K562 (cell line): ENCODE results near the gene PKD1. TPM values are rescaled to one million over a fixed set of nuclear protein-coding genes. Genes with fewer than 3 reads are reported as not detected.

Source experiments
- ARID2 ChIP-seq: fragments of 450-650 bp; IDR thresholded peaks from 2 replicates; pipeline ENCODE4 v1.6.1; 2017; ENCODE audit warnings: antibody characterized with exemption, mild to moderate bottlenecking
- BACH1 ChIP-seq: fragments of 200-800 bp; sonication (Bioruptor generic); IDR thresholded peaks from 2 replicates; pipeline ENCODE4 v1.6.1; 2016; ENCODE audit warnings: missing genetic modification characterization, missing compliant biosample characterization
- BRD9 ChIP-seq: fragments of 450-650 bp; IDR thresholded peaks from 2 replicates; pipeline ENCODE4 v1.6.1; 2018; ENCODE audit warnings: low read depth; ENCODE audit not compliant: partially characterized antibody
- CREBBP ChIP-seq: IDR thresholded peaks from one replicate; pipeline ENCODE4 v1.6.1; 2012; ENCODE audit warnings: low read depth, mild to moderate bottlenecking, control low read depth, inconsistent platforms, low read length
- FOXJ2 ChIP-seq: fragments of 200-800 bp; sonication (Bioruptor generic); IDR thresholded peaks from 2 replicates; pipeline ENCODE4 v1.6.1; 2016; ENCODE audit warnings: missing genetic modification characterization, missing compliant biosample characterization
- HDAC8 ChIP-seq: fragments of 450-650 bp; IDR thresholded peaks from 2 replicates; pipeline ENCODE4 v1.6.1; 2016; ENCODE audit warnings: mild to moderate bottlenecking, missing genetic modification characterization, moderate library complexity, missing compliant biosample characterization
- ILK ChIP-seq: fragments of 450-650 bp; IDR thresholded peaks from 2 replicates; pipeline ENCODE4 v1.6.1; 2016; ENCODE audit warnings: missing genetic modification characterization, low read depth, mild to moderate bottlenecking, missing compliant biosample characterization, moderate library complexity, borderline replicate concordance
- MBD2 ChIP-seq: sonication (generic); IDR thresholded peaks from 2 replicates; pipeline ENCODE4 v1.6.1; 2016; ENCODE audit warnings: low read depth, borderline replicate concordance
- MTF1 ChIP-seq: fragments of 250-450 bp; sonication (Bioruptor Pico); IDR thresholded peaks from 2 replicates; pipeline ENCODE4 v1.9.0; 2021; ENCODE audit warnings: moderate library complexity, mild to moderate bottlenecking, inconsistent platforms, borderline replicate concordance
- NFATC3 ChIP-seq: fragments of 450-650 bp; IDR thresholded peaks from 2 replicates; pipeline ENCODE4 v1.6.1; 2017; ENCODE audit warnings: mild to moderate bottlenecking
- OTX1 ChIP-seq: fragments of 450-650 bp; formaldehyde crosslinking; IDR thresholded peaks from 2 replicates; pipeline ENCODE4 v1.4.0; 2022; ENCODE audit warnings: mild to moderate bottlenecking
- PHF8 ChIP-seq: fragments of 200-600 bp; sonication (generic); IDR thresholded peaks from 2 replicates; pipeline ENCODE4 v1.6.1; 2012; ENCODE audit warnings: mixed run types, mild to moderate bottlenecking, inconsistent platforms, low read length, moderate library complexity, borderline replicate concordance
- POLR3A ChIP-seq: IDR thresholded peaks from 2 replicates; pipeline ENCODE4 v1.6.1; 2011; ENCODE audit warnings: borderline replicate concordance, mild to moderate bottlenecking, moderate library complexity; ENCODE audit not compliant: insufficient read length, insufficient read depth; ENCODE audit errors: extremely low read depth
- RAD21 ChIP-seq, 2 experiments: fragments of 250-450 bp in 1 of 2; fragments of 450-650 bp in 1 of 2; sonication (Bioruptor Pico) in 1 of 2; formaldehyde crosslinking in 1 of 2; IDR thresholded peaks in 1 of 2; conservative IDR thresholded peaks in 1 of 2; 2 replicates each; pipeline versions ENCODE4 v1.4.0 to v1.8.0; 2020 to 2022; ENCODE audit warnings: mild to moderate bottlenecking in 2 of 2, moderate library complexity in 1 of 2
- SIRT6 ChIP-seq: IDR thresholded peaks from one replicate; pipeline ENCODE4 v1.6.1; 2012; ENCODE audit warnings: low read depth, mild to moderate bottlenecking, control low read depth, inconsistent platforms, low read length, moderate library complexity
- SPI1 ChIP-seq: IDR thresholded peaks from 2 replicates; pipeline ENCODE4 v1.6.1; 2011; ENCODE audit warnings: low read depth, low read length, control low read depth, borderline replicate concordance
- SRSF9 ChIP-seq: fragments of 200-400 bp; formaldehyde crosslinking; IDR thresholded peaks from 2 replicates; pipeline ENCODE4 v1.6.1; 2017; ENCODE audit warnings: low read depth, low read length, borderline replicate concordance
- STAT5A ChIP-seq: IDR thresholded peaks from 2 replicates; pipeline ENCODE4 v1.6.1; 2012; ENCODE audit warnings: low read length, inconsistent platforms, borderline replicate concordance
- TAF7 ChIP-seq: fragments of 450-650 bp; IDR thresholded peaks from 2 replicates; pipeline ENCODE4 v1.6.1; 2016; ENCODE audit warnings: missing genetic modification characterization, missing compliant biosample characterization
- TAF9B ChIP-seq: fragments of 450-650 bp; IDR thresholded peaks from 2 replicates; pipeline ENCODE4 v1.6.1; 2018; ENCODE audit warnings: mild to moderate bottlenecking; ENCODE audit not compliant: partially characterized antibody
- TEAD1 ChIP-seq, 2 experiments: fragments of 450-650 bp in 1 of 2; sonication (generic) in 1 of 2; formaldehyde crosslinking; IDR thresholded peaks; 2 replicates each; pipeline versions ENCODE4 v1.4.0 to v1.8.0; 2020 to 2022; ENCODE audit warnings: mild to moderate bottlenecking in 2 of 2, missing genetic modification reagents in 1 of 2
- THRA ChIP-seq: fragments of 450-650 bp; IDR thresholded peaks from 2 replicates; pipeline ENCODE4 v1.6.1; 2017; ENCODE audit warnings: mild to moderate bottlenecking, moderate library complexity
- ZBTB9 ChIP-seq: fragments of 450-650 bp; formaldehyde crosslinking; IDR thresholded peaks from 2 replicates; pipeline ENCODE4 v1.4.0; 2020; ENCODE audit warnings: mild to moderate bottlenecking, moderate library complexity
- ZNF224 ChIP-seq: sonication (generic); formaldehyde crosslinking; IDR thresholded peaks from 2 replicates; pipeline ENCODE4 v1.8.0; 2022; ENCODE audit warnings: mild to moderate bottlenecking, missing genetic modification reagents
- ZNF408 ChIP-seq: fragments of 250-450 bp; sonication (Bioruptor Pico); IDR thresholded peaks from 2 replicates; pipeline ENCODE4 v1.4.0; 2020; ENCODE audit warnings: low read depth, mild to moderate bottlenecking, moderate library complexity
- polyA plus RNA-seq, 8 experiments: library from polyadenylated mRNA; depleted of rRNA in 4 of 8; stranded (reverse) in 5 of 8; unstranded in 3 of 8; fragments of >200 nt; fragmentation: Nextera tagmentation in 2 of 8; fragmentation: Illumina TruSeq in 1 of 8; extraction: Ambion mirVana in 2 of 8; extraction: Trizol in 1 of 8; gene quantifications; 2 replicates each; pipeline versions ENCODE4 v1.2.1 to v1.2.3, GENCODE V29; 2011 to 2014; ENCODE audit warnings: inconsistent platforms in 1 of 8, missing spikeins in 1 of 8
- total RNA-seq, 7 experiments: library from RNA; depleted of rRNA in 6 of 7; stranded (reverse); fragments of >200 nt in 6 of 7; fragmentation: Illumina TruSeq in 2 of 7; extraction: Trizol in 2 of 7; gene quantifications; 2 replicates each; pipeline versions ENCODE4 v1.2.1 to v1.2.3, GENCODE V29; 2011 to 2021; ENCODE audit warnings: low replicate concordance in 1 of 7
- TF ChIP-seq, protein P1 (sequence below), 2 experiments: fragments of 250-450 bp in 1 of 2; fragments of 450-650 bp in 1 of 2; sonication (Bioruptor Pico) in 1 of 2; IDR thresholded peaks; 2 replicates each; pipeline versions ENCODE4 v1.6.1 to v1.8.0; 2016 to 2021; ENCODE audit warnings: mild to moderate bottlenecking in 2 of 2, moderate library complexity in 2 of 2, missing compliant biosample characterization in 1 of 2, missing genetic modification characterization in 1 of 2

Gene PKD1
- total and polyA plus RNA-seq, 9 of the 15 experiments (the other 6 are each of a cell fraction or from before 2014, with no cell fraction given), result 0.23 to 93.5 (median 12.6) TPM

DNA sequence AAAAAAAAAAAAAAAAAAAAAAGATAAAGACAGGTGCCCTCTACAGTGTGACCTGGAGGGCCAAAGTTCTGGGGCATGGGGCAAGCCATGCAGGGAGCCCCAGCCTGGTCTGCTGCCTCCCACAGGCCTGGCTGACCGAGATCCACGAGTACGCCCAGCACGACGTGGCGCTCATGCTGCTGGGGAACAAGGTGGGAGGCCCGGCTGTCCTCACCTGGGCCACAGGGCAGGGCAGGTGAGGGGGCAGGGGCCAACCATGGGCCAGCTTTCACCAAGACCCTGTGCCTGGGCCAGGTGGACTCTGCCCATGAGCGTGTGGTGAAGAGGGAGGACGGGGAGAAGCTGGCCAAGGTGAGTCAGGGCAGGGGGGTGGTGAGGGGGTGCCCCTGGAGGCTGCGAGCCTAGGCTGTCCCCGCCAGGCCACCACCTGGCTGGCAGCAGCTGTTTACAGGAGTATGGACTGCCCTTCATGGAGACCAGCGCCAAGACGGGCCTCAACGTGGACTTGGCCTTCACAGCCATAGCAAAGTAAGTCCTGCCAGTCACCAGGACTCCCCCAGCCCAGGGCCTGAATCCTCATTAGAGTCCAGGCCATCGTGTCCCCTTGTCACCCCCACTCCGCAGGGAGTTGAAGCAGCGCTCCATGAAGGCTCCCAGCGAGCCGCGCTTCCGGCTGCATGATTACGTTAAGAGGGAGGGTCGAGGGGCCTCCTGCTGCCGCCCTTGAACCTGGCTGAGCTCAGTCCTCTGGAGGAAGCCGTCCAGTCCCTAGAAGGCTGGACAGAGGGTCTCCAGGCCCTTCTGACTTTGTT, 17.2 kb upstream of the PKD1 start (continued):
- TF ChIP-seq THRA, result no peak
- TF ChIP-seq ZNF408 (CRISPR knock-in tag), result no peak
- TF ChIP-seq RAD21 (CRISPR knock-in tag; conservative IDR thresholded peaks at IDR 0.05 in 1 of 2, IDR thresholded peaks at IDR 0.05 in 1 of 2), result no peak
- peak; percentile 35 for TF ChIP-seq SIRT6
- TF ChIP-seq MBD2, result 0 out of 2 replicates have a peak, but pooled peaks have one; percentile 18
- TF ChIP-seq POLR3A, result no peak
- TF ChIP-seq HDAC8, result no peak
- no peak for TF ChIP-seq FOXJ2 (tag)
- TF ChIP-seq OTX1 (CRISPR knock-in tag), result no peak
- TF ChIP-seq ZNF224 (CRISPR knock-in tag), result no peak
- peak; percentile 20; the same call in 1 of the 2 replicates for TF ChIP-seq PHF8
- TF ChIP-seq, protein P1, sequence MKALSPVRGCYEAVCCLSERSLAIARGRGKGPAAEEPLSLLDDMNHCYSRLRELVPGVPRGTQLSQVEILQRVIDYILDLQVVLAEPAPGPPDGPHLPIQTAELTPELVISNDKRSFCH (CRISPR knock-in tag; IDR thresholded peaks at IDR 0.05), result no peak
- TF ChIP-seq, protein P1 (tag; IDR thresholded peaks at IDR 0.05), result no peak
- TF ChIP-seq TAF7 (tag), result no peak
- no peak for TF ChIP-seq BACH1 (tag)
- TF ChIP-seq TEAD1 (CRISPR knock-in tag; IDR thresholded peaks at IDR 0.05), result 0 out of 4 replicates have a peak, but pooled peaks of 1 of the 2 experiments have one; percentile 7
- TF ChIP-seq ARID2, result no peak
- no peak for TF ChIP-seq CREBBP
- no peak for TF ChIP-seq TAF9B
- no peak for TF ChIP-seq ILK
- TF ChIP-seq SPI1, result no peak
- no peak for TF ChIP-seq MTF1
- no peak for TF ChIP-seq BRD9
- no peak for TF ChIP-seq ZBTB9 (CRISPR knock-in tag)
- TF ChIP-seq STAT5A, result no peak; the same call in 1 of the 2 replicates
- TF ChIP-seq SRSF9, result no peak
- TF ChIP-seq NFATC3, result no peak
